ENCODE data around the gene KCP. TPM values are rescaled to one million over a fixed set of nuclear protein-coding genes. Genes with fewer than 3 reads are reported as not detected.

Gene KCP
- total and polyA plus RNA-seq, 8 donors: 0.08 to 0.95 (median 0.35) TPM

DNA sequence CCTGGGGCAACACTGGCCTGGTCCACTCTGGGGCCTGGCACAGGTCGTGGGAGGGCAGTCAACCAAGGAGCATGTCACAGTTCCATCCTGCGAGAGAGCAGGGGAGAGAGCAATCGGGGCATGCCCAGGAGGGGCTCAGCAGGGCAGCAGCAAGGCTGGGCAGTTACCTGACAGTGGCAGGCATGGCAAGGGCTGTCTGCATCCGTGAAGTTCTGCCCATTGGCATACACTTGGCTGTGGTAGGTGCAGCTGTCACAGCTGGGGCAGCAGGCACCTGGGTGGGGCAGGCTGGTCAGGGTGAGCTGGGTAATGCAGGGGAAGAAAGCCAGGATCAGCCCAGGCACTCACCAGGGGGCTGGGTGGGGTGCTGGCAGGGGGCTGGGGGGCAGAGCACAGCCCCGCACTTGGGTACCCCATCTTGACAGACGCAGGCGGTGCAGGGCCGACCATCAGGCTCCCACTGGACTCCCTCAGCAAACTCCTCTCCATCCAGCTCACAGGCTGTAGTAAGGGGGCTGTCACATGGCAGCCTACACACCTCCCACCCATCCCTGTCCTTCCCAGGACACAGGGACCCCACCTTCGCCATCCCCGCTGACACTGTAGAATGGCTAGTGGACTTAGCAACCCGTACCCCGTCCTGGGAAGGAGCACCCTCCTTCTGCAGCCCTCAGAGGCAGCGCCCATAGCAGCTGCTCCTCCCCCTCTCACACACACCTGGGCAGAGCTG lies 17.8 kb downstream of the KCP start:
- H3K27me3 ChIP-seq: peaks cover 0 to 7% (median 0%) of the 10 kb centered on the region in 4 donors
- FAIRE-seq: no peak
- peak in 1 of 6 donors; percentile 51 for DNase-seq
- ATAC-seq: peak in 1 of 4 donors; percentile 36
- no peaks in the 10 kb centered on the region for H3K36me3 ChIP-seq
- intact Hi-C loops (cut with DNase I): no loop called here
- 79 to 83% methylated on average over 11 to 13 of the region's 13 CpGs for WGBS, 2 donors
- H3K9me3 ChIP-seq: no peaks in the 10 kb centered on the region
- no peak overlapping the region for H3K4me3 ChIP-seq
- TF ChIP-seq, protein P1, sequence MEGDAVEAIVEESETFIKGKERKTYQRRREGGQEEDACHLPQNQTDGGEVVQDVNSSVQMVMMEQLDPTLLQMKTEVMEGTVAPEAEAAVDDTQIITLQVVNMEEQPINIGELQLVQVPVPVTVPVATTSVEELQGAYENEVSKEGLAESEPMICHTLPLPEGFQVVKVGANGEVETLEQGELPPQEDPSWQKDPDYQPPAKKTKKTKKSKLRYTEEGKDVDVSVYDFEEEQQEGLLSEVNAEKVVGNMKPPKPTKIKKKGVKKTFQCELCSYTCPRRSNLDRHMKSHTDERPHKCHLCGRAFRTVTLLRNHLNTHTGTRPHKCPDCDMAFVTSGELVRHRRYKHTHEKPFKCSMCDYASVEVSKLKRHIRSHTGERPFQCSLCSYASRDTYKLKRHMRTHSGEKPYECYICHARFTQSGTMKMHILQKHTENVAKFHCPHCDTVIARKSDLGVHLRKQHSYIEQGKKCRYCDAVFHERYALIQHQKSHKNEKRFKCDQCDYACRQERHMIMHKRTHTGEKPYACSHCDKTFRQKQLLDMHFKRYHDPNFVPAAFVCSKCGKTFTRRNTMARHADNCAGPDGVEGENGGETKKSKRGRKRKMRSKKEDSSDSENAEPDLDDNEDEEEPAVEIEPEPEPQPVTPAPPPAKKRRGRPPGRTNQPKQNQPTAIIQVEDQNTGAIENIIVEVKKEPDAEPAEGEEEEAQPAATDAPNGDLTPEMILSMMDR (IDR thresholded peaks at IDR 0.05): no peak
- H3K27ac ChIP-seq: no peak overlapping the region
- H3K4me1 ChIP-seq: no peaks in the 10 kb centered on the region

DNA sequence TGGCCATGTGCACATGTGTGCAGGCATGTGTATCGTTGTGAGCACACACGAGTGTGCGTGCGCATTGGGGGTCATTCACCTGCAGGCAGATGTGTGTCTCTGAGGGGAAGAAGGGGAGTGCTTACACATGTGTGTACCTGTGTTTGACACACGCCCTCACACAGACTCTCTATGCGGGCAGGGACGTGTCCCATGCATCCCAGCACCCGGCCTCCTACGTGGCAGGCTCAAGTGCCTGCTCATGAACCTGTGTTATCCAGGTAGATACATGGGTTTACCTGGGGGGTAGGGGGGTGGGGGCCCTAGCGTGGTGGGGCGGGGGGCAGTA lies 18.6 kb downstream of the KCP start:
- H3K27me3 ChIP-seq: peaks cover 0 to 7% (median 0%) of the 10 kb centered on the region in 4 donors
- 87 to 88% methylated on average over 11 of the region's 11 CpGs for WGBS, 2 donors
- TF ChIP-seq, protein P1 (IDR thresholded peaks at IDR 0.05): no peak
- ATAC-seq: no peak
- no peaks in the 10 kb centered on the region for H3K9me3 ChIP-seq
- no peak overlapping the region for H3K4me3 ChIP-seq
- intact Hi-C loops (cut with DNase I): no loop called here
- no peaks in the 10 kb centered on the region for H3K36me3 ChIP-seq
- FAIRE-seq: no peak
- H3K4me1 ChIP-seq: no peaks in the 10 kb centered on the region
- no peak for DNase-seq
- no peak overlapping the region for H3K27ac ChIP-seq

DNA sequence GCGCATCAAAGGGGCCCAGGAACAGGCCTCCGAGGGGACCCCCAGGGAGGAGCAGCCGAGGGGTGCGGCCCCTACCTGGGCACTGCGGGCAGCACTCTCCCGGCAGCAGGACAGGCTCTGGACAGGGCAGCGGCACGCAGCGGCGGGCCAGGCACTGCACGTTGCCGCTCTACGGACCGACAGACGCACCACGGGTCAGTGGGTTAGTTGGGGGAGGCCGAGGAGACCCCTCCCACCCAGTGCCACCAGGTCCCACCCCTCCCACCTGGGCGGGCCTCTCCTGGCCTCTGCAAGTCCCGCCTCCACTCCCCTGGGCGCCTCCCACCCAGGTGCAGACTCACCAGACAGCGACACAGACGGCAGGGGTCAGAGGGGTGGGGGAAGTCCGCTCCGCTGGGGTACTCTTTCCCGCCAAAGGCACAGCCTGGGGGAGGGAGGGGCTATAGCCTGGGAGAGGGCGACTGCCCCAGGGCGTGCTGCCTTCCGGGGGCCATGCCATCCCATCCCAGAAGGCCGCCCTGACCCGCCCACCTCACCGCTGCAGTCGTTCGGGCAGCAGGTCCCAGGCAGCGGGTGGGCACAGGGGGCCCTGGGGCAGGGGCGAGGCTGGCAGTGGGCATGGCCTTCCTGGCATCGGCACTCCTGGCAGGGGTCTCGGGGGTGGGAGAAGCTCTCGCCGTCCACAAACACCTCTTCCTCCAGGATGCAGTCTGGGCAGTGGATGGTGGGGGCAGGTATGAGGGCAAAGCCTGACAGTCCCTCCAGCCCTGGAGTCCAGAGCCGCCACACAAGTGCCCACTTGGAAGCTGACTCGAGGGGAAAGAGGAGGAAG lies 19.2 kb downstream of the KCP start:
- no peaks in the 10 kb centered on the region for H3K9me3 ChIP-seq

DNA sequence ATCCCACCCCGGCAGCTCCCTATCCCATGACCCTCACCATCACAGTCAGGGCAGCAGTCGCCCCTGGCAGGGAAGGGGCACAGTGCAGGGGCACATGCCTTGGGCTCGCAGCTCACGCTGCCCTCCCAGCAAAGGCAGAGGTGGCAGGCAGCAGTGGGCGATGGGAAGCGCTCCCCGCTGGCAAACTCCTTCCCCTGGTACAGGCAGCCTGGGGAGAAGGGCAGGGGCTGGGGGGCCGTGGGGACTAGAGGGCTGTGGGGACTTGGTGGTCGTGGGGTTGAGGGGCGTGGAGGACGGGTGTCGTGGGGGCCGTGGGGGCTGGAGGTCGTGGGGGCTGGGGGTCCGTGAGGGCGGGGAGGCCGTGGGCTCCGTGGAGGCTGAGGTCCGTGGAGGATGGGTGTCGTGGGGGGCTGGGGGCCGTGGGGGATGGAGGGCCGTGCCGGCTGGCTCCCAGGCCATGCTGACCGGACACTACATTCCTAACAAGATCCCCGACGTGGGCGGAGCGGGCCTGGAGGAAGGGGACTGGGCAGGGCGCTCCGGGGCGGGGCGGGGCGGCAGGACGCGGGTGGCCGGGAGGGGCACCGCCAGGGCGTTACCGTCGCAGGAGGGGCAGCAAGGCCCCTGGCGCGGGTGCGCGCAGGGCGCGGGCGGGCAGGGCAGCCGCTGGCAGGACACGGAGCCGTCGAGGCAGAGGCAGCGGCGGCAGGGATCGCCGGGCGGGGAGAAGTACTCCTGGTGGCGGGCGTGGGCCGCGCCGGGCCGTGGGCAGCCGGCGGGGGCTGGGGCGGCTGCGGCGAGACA lies 20.0 kb downstream of the KCP start:
- WGBS, 2 donors: 28 to 33% methylated on average over 40 to 67 of the region's 67 CpGs
- DNase-seq: peak in 1 of 6 donors; percentile 67
- H3K4me3 ChIP-seq: peak overlapping the region in 3 of 4 donors; percentile 12 to 33 (median 26)

More for the DNA sequence above, 19.2 kb downstream of the KCP start:
- intact Hi-C loops (cut with DNase I): no loop called here
- TF ChIP-seq, protein P1 (IDR thresholded peaks at IDR 0.05): no peak
- ATAC-seq (peak; percentile 17 to 56 (median 35)), DNase-seq (peak in 1 of 6 donors; percentile 74), FAIRE-seq (no peak)
- peak overlapping the region in 3 of 4 donors; percentile 12 to 33 (median 26) for H3K4me3 ChIP-seq
- H3K36me3 ChIP-seq: no peaks in the 10 kb centered on the region
- peaks cover 0 to 7% (median 0%) of the 10 kb centered on the region in 4 donors for H3K27me3 ChIP-seq
- H3K4me1 ChIP-seq: no peaks in the 10 kb centered on the region
- WGBS, 2 donors: 33 to 38% methylated on average over 35 to 41 of the region's 41 CpGs
- H3K27ac ChIP-seq: no peak overlapping the region

More for the DNA sequence above, 20.0 kb downstream of the KCP start:
- peak in 3 of 4 donors; percentile 32 to 44 (median 33) for ATAC-seq
- H3K27ac ChIP-seq: no peak overlapping the region
- FAIRE-seq: no peak
- intact Hi-C loops (cut with DNase I): no loop called here
- H3K36me3 ChIP-seq: no peaks in the 10 kb centered on the region
- H3K27me3 ChIP-seq: peaks cover 0 to 7% (median 0%) of the 10 kb centered on the region in 4 donors
- H3K4me1 ChIP-seq: no peaks in the 10 kb centered on the region
- no peaks in the 10 kb centered on the region for H3K9me3 ChIP-seq
- TF ChIP-seq, protein P1 (IDR thresholded peaks at IDR 0.05): no peak

Measured in pancreas (tissue), 10 donors.